OCI-LY1 (cell line): Measurements from ENCODE around the gene GLYATL2.

Experiments used
- H2AFZ ChIP-seq: fragments of 200-600 bp; sonication (generic), shearing (Covaris generic); 2 replicates; pipeline ENCODE4 v1.6.0; 2014; ENCODE audit warnings: antibody characterized with exemption, mild to moderate bottlenecking, low read length
- H3F3A ChIP-seq: fragments of 200-600 bp; sonication (generic), shearing (Covaris generic); 2 replicates; pipeline ENCODE4 v1.6.0; 2014; ENCODE audit warnings: mild to moderate bottlenecking, antibody characterized with exemption, low read length, moderate library complexity; ENCODE audit not compliant: insufficient read depth
- H3K27ac ChIP-seq: fragments of 200-600 bp; sonication (generic); 2 replicates; pipeline ENCODE4 v1.5.1; 2014; ENCODE audit warnings: low read length, mixed run types, mild to moderate bottlenecking, low read depth; ENCODE audit not compliant: poor library complexity, severe bottlenecking
- H3K27me3 ChIP-seq: fragments of 200-600 bp; sonication (generic); 2 replicates; pipeline ENCODE4 v1.6.0; 2014; ENCODE audit warnings: antibody characterized with exemption, mild to moderate bottlenecking, low read length, moderate library complexity; ENCODE audit not compliant: insufficient read depth
- H3K36me3 ChIP-seq: fragments of 200-600 bp; sonication (generic); 2 replicates; pipeline ENCODE4 v1.6.1; 2014; ENCODE audit warnings: mild to moderate bottlenecking, antibody characterized with exemption, low read length, moderate library complexity, mixed read lengths; ENCODE audit not compliant: insufficient read depth
- H3K4me1 ChIP-seq: fragments of 200-600 bp; sonication (generic); 2 replicates; pipeline ENCODE4 v1.5.1; 2014; ENCODE audit warnings: mild to moderate bottlenecking, low read length, moderate library complexity; ENCODE audit not compliant: insufficient read depth, severe bottlenecking
- H3K4me2 ChIP-seq: fragments of 200-600 bp; sonication (generic), shearing (Covaris generic); 2 replicates; pipeline ENCODE4 v1.6.1; 2014; ENCODE audit warnings: low read length
- H3K4me3 ChIP-seq: fragments of 200-600 bp; sonication (generic); 2 replicates; pipeline ENCODE4 v1.5.1; 2014; ENCODE audit warnings: low read length, low read depth, mild to moderate bottlenecking, mixed read lengths; ENCODE audit not compliant: poor library complexity, severe bottlenecking
- H3K79me2 ChIP-seq: fragments of 200-600 bp; shearing (Covaris generic); 2 replicates; pipeline ENCODE4 v1.6.1; 2016; ENCODE audit warnings: mixed run types, low read length, mixed read lengths; ENCODE audit not compliant: insufficient read depth
- H3K9ac ChIP-seq: fragments of 200-600 bp; sonication (generic), shearing (Covaris generic); 2 replicates; pipeline ENCODE4 v1.6.1; 2014; ENCODE audit warnings: mild to moderate bottlenecking, low read length, mixed read lengths
- H3K9me2 ChIP-seq: fragments of 200-600 bp; sonication (generic), shearing (Covaris generic); 2 replicates; pipeline ENCODE4 v1.6.1; 2014; ENCODE audit warnings: low read depth, mild to moderate bottlenecking, low read length, mixed read lengths
- H3K9me3 ChIP-seq: fragments of 200-600 bp; shearing (Covaris generic); 2 replicates; pipeline ENCODE4 v1.6.1; 2014; ENCODE audit warnings: low read length, mixed read lengths
- H4K20me1 ChIP-seq: fragments of 200-600 bp; sonication (generic), shearing (Covaris generic); 2 replicates; pipeline ENCODE4 v1.6.0; 2016; ENCODE audit warnings: mild to moderate bottlenecking, low read length; ENCODE audit not compliant: insufficient read depth
- CTCF ChIP-seq: fragments of 200-600 bp; sonication (generic), shearing (Covaris generic); IDR thresholded peaks from 2 replicates; pipeline ENCODE4 v1.5.1; 2017; ENCODE audit warnings: mild to moderate bottlenecking, antibody characterized with exemption, low read length, moderate library complexity, mixed read lengths
- EZH2 ChIP-seq: fragments of 200-600 bp; sonication (generic), shearing (Covaris generic); IDR thresholded peaks from 2 replicates; pipeline ENCODE4 v1.8.0; 2017; ENCODE audit warnings: borderline replicate concordance, mixed run types, mild to moderate bottlenecking, antibody characterized with exemption, low read length, moderate library complexity, mixed read lengths

Gene GLYATL2

GRCh38 chr11:58787903-58788302 is 56.6 kb downstream of the GLYATL2 start:
- no peak overlapping the region for H3K9ac ChIP-seq
- no peaks in the 10 kb centered on the region for H3K9me2 ChIP-seq
- no peaks in the 10 kb centered on the region for H3K36me3 ChIP-seq
- H3F3A ChIP-seq, result no peaks in the 10 kb centered on the region
- H3K27ac ChIP-seq, result no peak overlapping the region
- no peaks in the 10 kb centered on the region for H3K27me3 ChIP-seq
- TF ChIP-seq EZH2 (no peak), CTCF (no peak)
- no peak overlapping the region for H3K4me3 ChIP-seq
- no peaks in the 10 kb centered on the region for H3K9me3 ChIP-seq
- no peak overlapping the region for H3K4me2 ChIP-seq
- no peaks in the 10 kb centered on the region for H4K20me1 ChIP-seq
- no peaks in the 10 kb centered on the region for H3K4me1 ChIP-seq
- no peaks in the 10 kb centered on the region for H3K79me2 ChIP-seq
- no peak overlapping the region for H2AFZ ChIP-seq

GRCh38 chr11:58786693-58787092 is 57.8 kb downstream of the GLYATL2 start:
- H3K9ac ChIP-seq, result no peak overlapping the region
- no peaks in the 10 kb centered on the region for H3K27me3 ChIP-seq
- TF ChIP-seq EZH2 (no peak), CTCF (no peak)
- no peaks in the 10 kb centered on the region for H3K79me2 ChIP-seq
- H3K4me1 ChIP-seq, result no peaks in the 10 kb centered on the region
- H3K9me2 ChIP-seq, result no peaks in the 10 kb centered on the region
- no peaks in the 10 kb centered on the region for H3F3A ChIP-seq
- no peaks in the 10 kb centered on the region for H4K20me1 ChIP-seq
- H3K27ac ChIP-seq, result no peak overlapping the region
- no peak overlapping the region for H3K4me2 ChIP-seq
- no peaks in the 10 kb centered on the region for H3K36me3 ChIP-seq
- H2AFZ ChIP-seq, result no peak overlapping the region
- no peaks in the 10 kb centered on the region for H3K9me3 ChIP-seq
- no peak overlapping the region for H3K4me3 ChIP-seq

- H3K36me3 ChIP-seq, result no peaks in the 10 kb centered on the region
- H3K4me2 ChIP-seq, result no peak overlapping the region
- no peaks in the 10 kb centered on the region for H3K4me1 ChIP-seq
- no peaks in the 10 kb centered on the region for H3K9me3 ChIP-seq
- no peak overlapping the region for H3K27ac ChIP-seq
- no peaks in the 10 kb centered on the region for H3K79me2 ChIP-seq
- H3F3A ChIP-seq, result no peaks in the 10 kb centered on the region
- H3K4me3 ChIP-seq, result no peak overlapping the region
- H3K9me2 ChIP-seq, result no peaks in the 10 kb centered on the region
- H3K9ac ChIP-seq, result no peak overlapping the region
- TF ChIP-seq EZH2 (no peak), CTCF (peak; percentile 24; the same call in 1 of the 2 replicates)
- H4K20me1 ChIP-seq, result no peaks in the 10 kb centered on the region
- no peak overlapping the region for H2AFZ ChIP-seq
- H3K27me3 ChIP-seq, result no peaks in the 10 kb centered on the region
These were observed 59.5 kb downstream of the GLYATL2 start for GRCh38 chr11:58784995-58785394.
